HG02678 (cell line): ENCODE measurements around the gene RFX2.

Source experiments
- ATAC-seq: cut with Tn5 transposase; IDR thresholded peaks from one replicate; pipeline ENCODE4 v1.9.1; 2021; ENCODE audit warnings: mild to moderate bottlenecking, moderate library complexity; ENCODE audit not compliant: unreplicated experiment

Gene RFX2

GRCh38 chr19:6105444-6105843 lies 4.9 kb downstream of the RFX2 start:
- no peak for ATAC-seq

GRCh38 chr19:6103894-6104293 lies 6.4 kb downstream of the RFX2 start:
- no peak for ATAC-seq

- no peak for ATAC-seq
Measured at GRCh38 chr19:6103217-6103644, 7.1 kb downstream of the RFX2 start.

- no peak for ATAC-seq
Measured at GRCh38 chr19:6101991-6102390, 8.3 kb downstream of the RFX2 start.

GRCh38 chr19:6101291-6101825 lies 8.9 kb downstream of the RFX2 start:
- ATAC-seq, result no peak

GRCh38 chr19:6100284-6100915 lies 9.9 kb downstream of the RFX2 start:
- no peak for ATAC-seq

GRCh38 chr19:6099599-6099998 lies 10.7 kb downstream of the RFX2 start:
- no peak for ATAC-seq

- ATAC-seq, result no peak
Measured at GRCh38 chr19:6099033-6099432, 11.3 kb downstream of the RFX2 start.

GRCh38 chr19:6098574-6098973 lies 11.7 kb downstream of the RFX2 start:
- ATAC-seq, result no peak

GRCh38 chr19:6097911-6098310 lies 12.4 kb downstream of the RFX2 start:
- ATAC-seq, result no peak

- ATAC-seq, result no peak
Measured at GRCh38 chr19:6095760-6096159, 14.5 kb downstream of the RFX2 start.

- no peak for ATAC-seq
Measured at GRCh38 chr19:6092329-6093286, 17.7 kb downstream of the RFX2 start.

- no peak for ATAC-seq
Measured at GRCh38 chr19:6091771-6092291, 18.5 kb downstream of the RFX2 start.

GRCh38 chr19:6090634-6091033 lies 19.7 kb downstream of the RFX2 start:
- no peak for ATAC-seq

- ATAC-seq, result no peak
Measured at GRCh38 chr19:6088602-6089049, 21.7 kb downstream of the RFX2 start.

- ATAC-seq, result peak; percentile 57
Measured at GRCh38 chr19:6087074-6087571, 23.2 kb downstream of the RFX2 start.

- no peak for ATAC-seq
Measured at GRCh38 chr19:6086068-6086788, 24.1 kb downstream of the RFX2 start.

GRCh38 chr19:6084821-6085220 lies 25.5 kb downstream of the RFX2 start:
- ATAC-seq, result no peak

- ATAC-seq, result no peak
Measured at GRCh38 chr19:6079107-6079506, 31.2 kb downstream of the RFX2 start.

GRCh38 chr19:6078068-6078467 lies 32.2 kb downstream of the RFX2 start:
- no peak for ATAC-seq
